ENCODE results near the gene MYO5A. TPM values are rescaled to one million over a fixed set of nuclear protein-coding genes. Genes with fewer than 3 reads are reported as not detected.
"Not testable (repeated sequence)": the region's sequence is repeated elsewhere in the genome, so short reads cannot be mapped to it uniquely, and the experiment has no call there.

The MYO5A gene
- total RNA-seq, 2 experiments from 2014 or later, result 41.3 to 42.2 TPM

GRCh38 chr15:52495125-52495524, 33.6 kb downstream of the MYO5A start:
- Mint-ChIP-seq H3K27me3 (no peaks in the 10 kb centered on the region), H3K27ac (no peak overlapping the region), H3K4me1 (peaks cover 19% of the 10 kb centered on the region), H3K4me3 (no peak overlapping the region), H3K9me3 (no peaks in the 10 kb centered on the region), H3K36me3 (ENCODE audit: low read depth) (peaks cover 3% of the 10 kb centered on the region)
- ChIA-PET CTCF (interaction anchor here (0.6 to 1.8 kb wide), 3 partner anchors 8 to 13 kb away, joined by 3 read pairs; no protein-coding TSS in a partner anchor), POLR2A (no interaction called here)
- no peak for DNase-seq

GRCh38 chr15:52493968-52494367, 34.7 kb downstream of the MYO5A start:
- H3K27me3 Mint-ChIP-seq, result no peaks in the 10 kb centered on the region
- no peaks in the 10 kb centered on the region for H3K9me3 Mint-ChIP-seq
- H3K4me3 Mint-ChIP-seq, result no peak overlapping the region
- CTCF ChIA-PET, result interaction anchor here (0.5 kb wide), 1 partner anchor 10 kb away, joined by 3 read pairs; no protein-coding TSS in a partner anchor
- POLR2A ChIA-PET, result no interaction called here
- peaks cover 26% of the 10 kb centered on the region for H3K4me1 Mint-ChIP-seq
- H3K36me3 Mint-ChIP-seq (ENCODE audit: low read depth), result peaks cover 3% of the 10 kb centered on the region
- no peak for DNase-seq
- no peak overlapping the region for H3K27ac Mint-ChIP-seq

GRCh38 chr15:52492132-52492531, 36.5 kb downstream of the MYO5A start:
- H3K27ac Mint-ChIP-seq, result no peak overlapping the region
- ChIA-PET POLR2A (no interaction called here), CTCF (no interaction called here)
- no peaks in the 10 kb centered on the region for H3K9me3 Mint-ChIP-seq
- peaks cover 5% of the 10 kb centered on the region for H3K36me3 Mint-ChIP-seq (ENCODE audit: low read depth)
- no peak overlapping the region for H3K4me3 Mint-ChIP-seq
- H3K27me3 Mint-ChIP-seq, result no peaks in the 10 kb centered on the region
- DNase-seq, result no peak
- peaks cover 37% of the 10 kb centered on the region for H3K4me1 Mint-ChIP-seq

- Mint-ChIP-seq H3K9me3 (no peaks in the 10 kb centered on the region), H3K4me1 (peaks cover 37% of the 10 kb centered on the region), H3K4me3 (no peak overlapping the region), H3K27me3 (no peaks in the 10 kb centered on the region), H3K36me3 (ENCODE audit: low read depth) (peaks cover 5% of the 10 kb centered on the region), H3K27ac (no peak overlapping the region)
- ChIA-PET POLR2A (no interaction called here), CTCF (no interaction called here)
- no peak for DNase-seq
These were observed 37.2 kb downstream of the MYO5A start for GRCh38 chr15:52491472-52491871.

GRCh38 chr15:52489430-52489829, 39.2 kb downstream of the MYO5A start:
- H3K9me3 Mint-ChIP-seq, result not testable (repeated sequence)
- POLR2A ChIA-PET, result interaction anchor here (1.4 kb wide), 1 partner anchor 70 kb away, joined by 3 read pairs; no protein-coding TSS in a partner anchor

GRCh38 chr15:52488830-52489229, 39.9 kb downstream of the MYO5A start:
- Mint-ChIP-seq H3K4me3 (no peak overlapping the region), H3K27me3 (no peaks in the 10 kb centered on the region), H3K27ac (no peak overlapping the region), H3K9me3 (no peaks in the 10 kb centered on the region), H3K36me3 (ENCODE audit: low read depth) (peaks cover 5% of the 10 kb centered on the region), H3K4me1 (peaks cover 42% of the 10 kb centered on the region)
- ChIA-PET POLR2A (interaction anchor here (1.4 to 1.7 kb wide), 3 partner anchors 23 to 71 kb away, joined by 3 to 4 read pairs (median 4); no protein-coding TSS in a partner anchor), CTCF (interaction anchor here (1.0 to 2.7 kb wide), 3 partner anchors 22 to 154 kb away, joined by 3 to 8 read pairs (median 7); partner anchors contain the start of gene MYO5A)
- DNase-seq, result no peak

More at GRCh38 chr15:52489430-52489829, 39.2 kb downstream of the MYO5A start:
- not testable (repeated sequence) for H3K4me3 Mint-ChIP-seq; H3K36me3 Mint-ChIP-seq (ENCODE audit: low read depth); H3K27me3 Mint-ChIP-seq; DNase-seq; H3K27ac Mint-ChIP-seq
- CTCF ChIA-PET, result interaction anchor here (0.7 to 2.7 kb wide), 4 partner anchors 23 to 269 kb away, joined by 3 to 8 read pairs (median 5); partner anchors contain the start of gene MYO5A
- H3K4me1 Mint-ChIP-seq, result peaks cover 37% of the 10 kb centered on the region

- Mint-ChIP-seq H3K27ac (no peak overlapping the region), H3K27me3 (no peaks in the 10 kb centered on the region), H3K9me3 (no peaks in the 10 kb centered on the region), H3K4me1 (peaks cover 61% of the 10 kb centered on the region), H3K4me3 (no peak overlapping the region), H3K36me3 (ENCODE audit: low read depth) (peaks cover 5% of the 10 kb centered on the region)
- POLR2A ChIA-PET, result interaction anchor here (0.8 to 1.0 kb wide), 2 partner anchors 22 to 225 kb away, joined by 4 read pairs; no protein-coding TSS in a partner anchor
- DNase-seq, result no peak
- CTCF ChIA-PET, result interaction anchor here (0.7 to 1.7 kb wide), 2 partner anchors 10 to 42 kb away, joined by 3 read pairs; no protein-coding TSS in a partner anchor
These were observed 42.4 kb downstream of the MYO5A start for GRCh38 chr15:52486003-52486996.

- Mint-ChIP-seq H3K4me3 (no peak overlapping the region), H3K27ac (no peak overlapping the region), H3K36me3 (ENCODE audit: low read depth) (peaks cover 6% of the 10 kb centered on the region), H3K4me1 (peaks cover 72% of the 10 kb centered on the region), H3K27me3 (no peaks in the 10 kb centered on the region), H3K9me3 (no peaks in the 10 kb centered on the region)
- ChIA-PET CTCF (no interaction called here), POLR2A (no interaction called here)
- DNase-seq, result no peak
These were observed 43.4 kb downstream of the MYO5A start for GRCh38 chr15:52485290-52485689.

- ChIA-PET POLR2A (interaction anchor here (0.7 to 3.2 kb wide), 3 partner anchors 19 to 85 kb away, joined by 3 to 30 read pairs (median 4); partner anchors contain the start of genes ARPP19 and MYO5A), CTCF (interaction anchor here (3.2 kb wide), 1 partner anchor 18 kb away, joined by 32 read pairs; no protein-coding TSS in a partner anchor)
- Mint-ChIP-seq H3K27me3 (no peaks in the 10 kb centered on the region), H3K4me3 (no peak overlapping the region), H3K27ac (peak overlapping the region; percentile 66), H3K36me3 (ENCODE audit: low read depth) (peaks cover 9% of the 10 kb centered on the region), H3K4me1 (peaks cover 68% of the 10 kb centered on the region), H3K9me3 (no peaks in the 10 kb centered on the region)
- no peak for DNase-seq
These were observed 45.0 kb downstream of the MYO5A start for GRCh38 chr15:52483707-52484106.

GRCh38 chr15:52481915-52482314, 46.8 kb downstream of the MYO5A start:
- ChIA-PET POLR2A (interaction anchor here (0.6 to 5.4 kb wide), 7 partner anchors 11 to 1583 kb away, joined by 3 to 30 read pairs (median 3); partner anchors contain the start of gene MYO5A), CTCF (interaction anchor here (0.5 to 3.2 kb wide), 3 partner anchors 13 to 49 kb away, joined by 3 to 32 read pairs (median 3); no protein-coding TSS in a partner anchor)
- peak overlapping the region; percentile 67 for H3K27ac Mint-ChIP-seq
- peak overlapping the region; percentile 11 for H3K4me3 Mint-ChIP-seq
- H3K27me3 Mint-ChIP-seq, result no peaks in the 10 kb centered on the region
- H3K9me3 Mint-ChIP-seq, result peaks cover 6% of the 10 kb centered on the region
- DNase-seq, result peak; percentile 65
- H3K4me1 Mint-ChIP-seq, result peaks cover 64% of the 10 kb centered on the region
- H3K36me3 Mint-ChIP-seq (ENCODE audit: low read depth), result peaks cover 19% of the 10 kb centered on the region

GRCh38 chr15:52480990-52481389, 47.7 kb downstream of the MYO5A start:
- Mint-ChIP-seq H3K4me3 (no peak overlapping the region), H3K27me3 (no peaks in the 10 kb centered on the region), H3K9me3 (peaks cover 6% of the 10 kb centered on the region), H3K4me1 (peaks cover 59% of the 10 kb centered on the region), H3K36me3 (ENCODE audit: low read depth) (peaks cover 22% of the 10 kb centered on the region), H3K27ac (no peak overlapping the region)
- ChIA-PET CTCF (interaction anchor here (3.2 kb wide), 1 partner anchor 15 kb away, joined by 32 read pairs; no protein-coding TSS in a partner anchor), POLR2A (interaction anchor here (1.2 to 5.4 kb wide), 5 partner anchors 15 to 47 kb away, joined by 3 to 30 read pairs (median 20); partner anchors contain the start of gene MYO5A)
- no peak for DNase-seq

GRCh38 chr15:52466716-52467115, 62.0 kb downstream of the MYO5A start:
- no peak overlapping the region for H3K4me3 Mint-ChIP-seq
- H3K9me3 Mint-ChIP-seq, result no peaks in the 10 kb centered on the region
- CTCF ChIA-PET, result interaction anchor here (1.2 to 5.3 kb wide), 8 partner anchors 11 to 135 kb away, joined by 3 to 32 read pairs (median 4); partner anchors contain the start of gene MYO5A
- POLR2A ChIA-PET, result interaction anchor here (0.7 to 4.5 kb wide), 9 partner anchors 12 to 637 kb away, joined by 3 to 41 read pairs (median 4); partner anchors contain the start of genes MYO5A and TMOD3
- H3K27ac Mint-ChIP-seq, result no peak overlapping the region
- peaks cover 50% of the 10 kb centered on the region for H3K4me1 Mint-ChIP-seq
- no peaks in the 10 kb centered on the region for H3K27me3 Mint-ChIP-seq
- DNase-seq, result no peak
- peaks cover 7% of the 10 kb centered on the region for H3K36me3 Mint-ChIP-seq (ENCODE audit: low read depth)
